GM23248 (cell line): ENCODE results near the gene NCAPG. TPM values are rescaled to one million over a fixed set of nuclear protein-coding genes. Genes with fewer than 3 reads are reported as not detected.
A peak's percentile ranks its signal among the peaks of the same experiment; 100 is the strongest.

ENCODE experiments used
- DNase-seq: peaks from one replicate; pipeline ENCODE4 v3.0.0-alpha.2; 2015
- H2AFZ ChIP-seq: fragments of 200-600 bp; sonication (generic); 2 replicates; pipeline ENCODE4 v1.6.1; 2016; ENCODE audit warnings: antibody characterized with exemption
- H3F3A ChIP-seq: fragments of 200-600 bp; sonication (generic); 2 replicates; pipeline ENCODE4 v1.6.1; 2016; ENCODE audit warnings: mild to moderate bottlenecking, antibody characterized with exemption, mixed run types; ENCODE audit not compliant: insufficient read depth
- H3K27ac ChIP-seq: fragments of 200-600 bp; sonication (generic); 2 replicates; pipeline ENCODE4 v1.5.1; 2016; ENCODE audit warnings: mild to moderate bottlenecking
- H3K27me3 ChIP-seq: fragments of 200-600 bp; sonication (generic); replicated peaks from 2 replicates; pipeline ENCODE4 v1.6.1; 2016; ENCODE audit warnings: mild to moderate bottlenecking; ENCODE audit not compliant: insufficient read depth
- H3K36me3 ChIP-seq: fragments of 200-600 bp; sonication (generic); 2 replicates; pipeline ENCODE4 v1.6.1; 2016; ENCODE audit warnings: low read depth, mild to moderate bottlenecking
- H3K4me1 ChIP-seq: fragments of 200-600 bp; sonication (generic); 2 replicates; pipeline ENCODE4 v1.6.1; 2016; ENCODE audit warnings: mild to moderate bottlenecking; ENCODE audit not compliant: insufficient read depth
- H3K4me2 ChIP-seq: fragments of 200-600 bp; sonication (generic); one replicate; pipeline ENCODE4 v1.6.1; 2016; ENCODE audit warnings: mild to moderate bottlenecking; ENCODE audit not compliant: unreplicated experiment
- H3K4me3 ChIP-seq: fragments of 200-600 bp; sonication (generic); 2 replicates; pipeline ENCODE4 v1.5.1; 2016; ENCODE audit warnings: mild to moderate bottlenecking
- H3K79me2 ChIP-seq: fragments of 200-600 bp; sonication (generic); 2 replicates; pipeline ENCODE4 v1.6.1; 2016; ENCODE audit warnings: mild to moderate bottlenecking; ENCODE audit not compliant: insufficient read depth
- H3K9ac ChIP-seq: fragments of 200-600 bp; sonication (generic); 2 replicates; pipeline ENCODE4 v1.6.1; 2016; ENCODE audit warnings: mild to moderate bottlenecking
- H3K9me2 ChIP-seq: fragments of 200-600 bp; sonication (generic); 2 replicates; pipeline ENCODE4 v1.6.1; 2016; ENCODE audit warnings: mixed run types, mild to moderate bottlenecking, moderate library complexity; ENCODE audit not compliant: insufficient read depth
- H3K9me3 ChIP-seq: fragments of 200-600 bp; sonication (generic); one replicate; pipeline ENCODE4 v1.6.1; 2017; ENCODE audit warnings: low read depth
- H4K20me1 ChIP-seq: fragments of 200-600 bp; sonication (generic); 2 replicates; pipeline ENCODE4 v1.6.0; 2016; ENCODE audit not compliant: insufficient read depth
- EZH2 ChIP-seq: fragments of 200-600 bp; sonication (generic); IDR thresholded peaks from 2 replicates; pipeline ENCODE4 v1.6.1; 2018; ENCODE audit warnings: antibody characterized with exemption, mild to moderate bottlenecking; ENCODE audit not compliant: insufficient read depth, poor library complexity, severe bottlenecking
- EZH2phosphoT487 ChIP-seq: fragments of 200-600 bp; sonication (generic); IDR thresholded peaks from 2 replicates; pipeline ENCODE4 v1.6.1; 2018; ENCODE audit warnings: antibody characterized with exemption, moderate library complexity, mild to moderate bottlenecking, low read depth; ENCODE audit not compliant: insufficient read depth
- WGBS, 2 experiments: methylation state at CpG; one replicate each; pipeline ENCODE4 v1.1.6; 2015 to 2017; ENCODE audit warnings: low lambda C conversion rate in 2 of 2, low coverage in 1 of 2; ENCODE audit errors: missing lambda C conversion rate in 2 of 2; 5-methylcytosine and 5-hydroxymethylcytosine counted together
- in situ Hi-C: fragments of 300-500 bp; cut with MboI; formaldehyde crosslinking; loops from 2 replicates; pipeline ENCODE4 v1.15.0; 2020
- polyA plus RNA-seq: library from polyadenylated mRNA; unstranded; fragments of >200 nt; fragmentation: Nextera tagmentation; extraction: Ambion mirVana; gene quantifications from 2 replicates; pipeline ENCODE4 v1.2.1, GENCODE V29; 2016
- total RNA-seq: library from RNA; depleted of rRNA; stranded (reverse); fragments of >200 nt; shearing (Covaris generic); gene quantifications from 2 replicates; pipeline ENCODE4 v1.2.3, GENCODE V29; 2014; rRNA removed

NCAPG gene
- total and polyA plus RNA-seq, 2 experiments from 2014 or later: 13.1 to 15.6 TPM

GRCh38 chr4:17877661-17878060, 66.9 kb downstream of the NCAPG start:
- H3K4me3 ChIP-seq: no peak overlapping the region
- no peaks in the 10 kb centered on the region for H3K79me2 ChIP-seq
- no peaks in the 10 kb centered on the region for H3F3A ChIP-seq
- 97 to 98% methylated on average over 5 of the region's 5 CpGs for WGBS, 2 experiments
- no peak overlapping the region for H3K9ac ChIP-seq
- H3K27me3 ChIP-seq: no peaks in the 10 kb centered on the region
- in situ Hi-C loops: no loop called here
- DNase-seq: no peak
- H3K4me1 ChIP-seq: no peaks in the 10 kb centered on the region
- no peak overlapping the region for H2AFZ ChIP-seq
- no peaks in the 10 kb centered on the region for H3K36me3 ChIP-seq
- H3K4me2 ChIP-seq: no peak overlapping the region
- H4K20me1 ChIP-seq: no peaks in the 10 kb centered on the region
- TF ChIP-seq EZH2phosphoT487 (no peak), EZH2 (no peak)
- H3K27ac ChIP-seq: no peak overlapping the region
- no peaks in the 10 kb centered on the region for H3K9me3 ChIP-seq
- H3K9me2 ChIP-seq: no peaks in the 10 kb centered on the region

- H3K4me1 ChIP-seq: peaks cover 6% of the 10 kb centered on the region; the same call in 1 of the 2 replicates
- H3K27me3 ChIP-seq: no peaks in the 10 kb centered on the region
- no peak overlapping the region for H2AFZ ChIP-seq
- no peaks in the 10 kb centered on the region for H3F3A ChIP-seq
- no peaks in the 10 kb centered on the region for H3K9me2 ChIP-seq
- H3K4me2 ChIP-seq: no peak overlapping the region
- no peaks in the 10 kb centered on the region for H3K9me3 ChIP-seq
- no peaks in the 10 kb centered on the region for H3K36me3 ChIP-seq
- H3K79me2 ChIP-seq: no peaks in the 10 kb centered on the region
- no peak overlapping the region for H3K4me3 ChIP-seq
- in situ Hi-C loops: no loop called here
- DNase-seq: peak; percentile 26
- WGBS, 2 experiments: 91 to 93% methylated on average over 2 of the region's 2 CpGs
- no peaks in the 10 kb centered on the region for H4K20me1 ChIP-seq
- no peak for TF ChIP-seq EZH2
- TF ChIP-seq EZH2phosphoT487: no peak
- no peak overlapping the region for H3K27ac ChIP-seq
- no peak overlapping the region for H3K9ac ChIP-seq
Measured at GRCh38 chr4:17884063-17884462, 73.3 kb downstream of the NCAPG start.

- WGBS, 2 experiments: 94 to 100% methylated on average over 2 of the region's 2 CpGs
- no peak overlapping the region for H2AFZ ChIP-seq
- H3K4me3 ChIP-seq: no peak overlapping the region
- DNase-seq: no peak
- H3F3A ChIP-seq: no peaks in the 10 kb centered on the region
- no peak overlapping the region for H3K9ac ChIP-seq
- 0 out of 2 replicates have a peak, but pooled peaks cover 2% of the 10 kb centered on the region for H3K9me2 ChIP-seq
- no peak overlapping the region for H3K4me2 ChIP-seq
- H3K4me1 ChIP-seq: peaks cover 6% of the 10 kb centered on the region; the same call in 1 of the 2 replicates
- H3K9me3 ChIP-seq: no peaks in the 10 kb centered on the region
- no peaks in the 10 kb centered on the region for H3K36me3 ChIP-seq
- no peak for TF ChIP-seq EZH2
- TF ChIP-seq EZH2phosphoT487: no peak
- H3K27ac ChIP-seq: no peak overlapping the region
- H3K27me3 ChIP-seq: no peaks in the 10 kb centered on the region
- in situ Hi-C loops: no loop called here
- H4K20me1 ChIP-seq: no peaks in the 10 kb centered on the region
- no peaks in the 10 kb centered on the region for H3K79me2 ChIP-seq
Measured at GRCh38 chr4:17884511-17884910, 73.7 kb downstream of the NCAPG start.

- Histone ChIP-seq H3K79me2 (no peaks in the 10 kb centered on the region), H3F3A (no peaks in the 10 kb centered on the region), H3K27me3 (no peaks in the 10 kb centered on the region), H4K20me1 (no peaks in the 10 kb centered on the region), H3K4me3 (no peak overlapping the region), H3K9me2 (0 out of 2 replicates have a peak, but pooled peaks cover 2% of the 10 kb centered on the region), H3K27ac (no peak overlapping the region), H3K9ac (no peak overlapping the region), H3K4me1 (no peaks in the 10 kb centered on the region), H2AFZ (no peak overlapping the region), H3K36me3 (no peaks in the 10 kb centered on the region), H3K4me2 (no peak overlapping the region), H3K9me3 (no peaks in the 10 kb centered on the region)
- WGBS, 2 experiments: 100% methylated on average over 1 of the region's 1 CpG
- no peak for DNase-seq
- in situ Hi-C loops: no loop called here
- no peak for TF ChIP-seq EZH2
Measured at GRCh38 chr4:17889692-17890091, 78.9 kb downstream of the NCAPG start.

DNA sequence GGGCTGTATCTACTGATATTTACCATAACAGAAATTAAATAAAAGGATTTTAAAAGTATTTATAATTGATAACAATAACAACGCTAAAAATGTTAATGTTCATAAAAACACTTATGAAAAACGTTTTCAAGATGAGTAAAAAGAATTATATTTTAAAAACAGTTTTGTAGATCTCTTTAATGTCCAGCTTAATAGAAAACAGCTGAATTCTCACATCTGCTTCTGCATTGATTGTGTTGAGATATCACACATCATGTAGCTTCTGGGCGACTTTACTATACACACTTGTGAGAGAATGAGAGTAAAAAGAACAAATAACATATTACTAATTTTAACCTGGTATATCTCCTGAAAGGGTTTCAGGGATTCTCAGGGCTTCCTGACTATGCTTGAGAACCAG, 83.6 kb downstream of the NCAPG start:
- Histone ChIP-seq H3K4me1 (no peaks in the 10 kb centered on the region), H3K4me3 (no peak overlapping the region), H3K9me2 (0 out of 2 replicates have a peak, but pooled peaks cover under 1% of the 10 kb centered on the region), H3K9me3 (no peaks in the 10 kb centered on the region), H4K20me1 (no peaks in the 10 kb centered on the region), H3K79me2 (no peaks in the 10 kb centered on the region), H3K27me3 (no peaks in the 10 kb centered on the region), H3K27ac (no peak overlapping the region), H3K36me3 (no peaks in the 10 kb centered on the region), H3K9ac (no peak overlapping the region), H3F3A (no peaks in the 10 kb centered on the region), H2AFZ (no peak overlapping the region), H3K4me2 (no peak overlapping the region)
- no peak for DNase-seq
- TF ChIP-seq EZH2 (no peak), EZH2phosphoT487 (no peak)
- WGBS, 2 experiments: 57 to 61% methylated on average over 3 of the region's 3 CpGs
- in situ Hi-C loops: no loop called here

Other genes with a start within 250 kb of the NCAPG start
- gene LAP3, start 233.8 kb upstream of the NCAPG start, total RNA-seq: 63.6 and 75.4 TPM in 2 replicates
- 60.7 and 62.6 TPM in 2 replicates for gene LAP3, start 233.8 kb upstream of the NCAPG start, polyA plus RNA-seq
- 3.9 and 4.8 TPM in 2 replicates for gene MED28, start 196.3 kb upstream of the NCAPG start, total RNA-seq
- gene MED28, start 196.3 kb upstream of the NCAPG start, polyA plus RNA-seq: 34.1 and 40.0 TPM in 2 replicates
- not detected in 2 replicates for gene FAM184B, start 29.4 kb upstream of the NCAPG start, total RNA-seq
- gene FAM184B, start 29.4 kb upstream of the NCAPG start, polyA plus RNA-seq: 0.04 and 0.06 TPM in 2 replicates
- 22.1 and 24.4 TPM in 2 replicates for gene DCAF16, start 222 bp upstream of the NCAPG start, total RNA-seq
- gene DCAF16, start 222 bp upstream of the NCAPG start, polyA plus RNA-seq: 11.2 and 11.8 TPM in 2 replicates
- 6.2 and 16.8 TPM in 2 replicates for gene LCORL, start 210.8 kb downstream of the NCAPG start, total RNA-seq
- 3.9 and 5.0 TPM in 2 replicates for gene LCORL, start 210.8 kb downstream of the NCAPG start, polyA plus RNA-seq